ENCODE measurements around the gene ACRV1. TPM values are rescaled to one million over a fixed set of nuclear protein-coding genes. Genes with fewer than 3 reads are reported as not detected.

The ACRV1 gene
- total and polyA plus RNA-seq, 2 donors (not counting 3 experiments of a cell fraction or from before 2014, with no cell fraction given): not detected

GRCh38 chr11:125625225-125625629, 55.4 kb downstream of the ACRV1 start:
- Histone ChIP-seq H3K9me1 (replicated peaks; ENCODE audit: control insufficient read depth, extremely low read depth, insufficient read depth, low read length) (no peaks in the 10 kb centered on the region), H3K9me3 (replicated peaks; ENCODE audit: control insufficient read depth, insufficient read depth, low read length) (no peaks in the 10 kb centered on the region), H3K4me1 (ENCODE audit: control insufficient read depth, extremely low read depth, insufficient read depth, low read length) (peaks cover 27% of the 10 kb centered on the region), H3K79me2 (ENCODE audit: control insufficient read depth, insufficient read depth, low read length) (peaks cover 14% of the 10 kb centered on the region), H3K36me3 (ENCODE audit: control insufficient read depth in 2 of 2, extremely low read depth in 1 of 2, insufficient read depth in 2 of 2, low read length in 2 of 2) (peaks cover 3 to 10% of the 10 kb centered on the region in 2 experiments), H3K27ac (ENCODE audit: insufficient read depth, low read depth, low read length) (peak overlapping the region; percentile 49), H3K4me3 (replicated peaks in 1 of 3; ENCODE audit: insufficient read depth in 1 of 3, low read depth in 1 of 3, low read length in 3 of 3) (peak overlapping the region; percentile 4 to 91 (median 60)), H2AFZ (ENCODE audit: low read depth, low read length) (peak overlapping the region; percentile 2), H3K27me3 (ENCODE audit: control insufficient read depth in 2 of 2, insufficient read depth in 2 of 2, low read length in 2 of 2) (no peaks in the 10 kb centered on the region), H3K9ac (replicated peaks; ENCODE audit: extremely low read depth, insufficient read depth, low read length) (peak overlapping the region; percentile 64), H3K4me2 (ENCODE audit: insufficient read depth, low read length) (peak overlapping the region; percentile 96), H4K20me1 (replicated peaks; ENCODE audit: control insufficient read depth, extremely low read depth, insufficient read depth, low read length) (no peaks in the 10 kb centered on the region)
- CTCF ChIA-PET: interaction anchor here (0.8 to 7.0 kb wide), 4 partner anchors 45 to 262 kb away, joined by 3 to 44 read pairs (median 10); partner anchors contain the start of gene HYLS1
- intact Hi-C loops (cut with micrococcal nuclease): loop anchor here (1.0 to 5.0 kb wide), 4 partner anchors 33 to 262 kb away; partner anchors contain the start of genes EI24, FEZ1, HYLS1 and STT3A
- TSS peak; percentile 87 for BruUV-seq (replicated peaks)
- FAIRE-seq (no peak), DNase-seq (ENCODE audit: low read depth, low spot score) (no peak)
- POLR2A ChIA-PET: interaction anchor here (1.8 kb wide), 1 partner anchor 32 kb away, joined by 8 read pairs; the partner anchor contains the start of gene STT3A
- dilution Hi-C loops (cut with MboI; ENCODE audit: extremely low pct_ligation_motif_present, low sequenced_read_pairs): no loop called here
- TF ChIP-seq POLR2AphosphoS5 (IDR thresholded peaks at IDR 0.05; ENCODE audit: insufficient read depth, low read depth, low read length) (peak; percentile 50), MAX (IDR thresholded peaks at IDR 0.05; ENCODE audit: insufficient read depth, insufficient read length) (peak; percentile 34), JUN (IDR thresholded peaks at IDR 0.05; ENCODE audit: borderline replicate concordance, insufficient read depth, insufficient read length, low read depth) (no peak), CTCF (IDR thresholded peaks at IDR 0.05; ENCODE audit: extremely low read depth in 1 of 2, insufficient read depth in 1 of 2, low read depth in 1 of 2, low read length in 2 of 2) (no peak)

All from endothelial cell of umbilical vein (primary cell).